ENCODE data around the gene RAET1L.
"Not testable (repeated sequence)": the region's sequence is repeated elsewhere in the genome, so short reads cannot be mapped to it uniquely, and the experiment has no call there.

The RAET1L gene
- total RNA-seq = 0 reads per million in 4 donors

- peak in 1 of 5 donors; percentile 16 for DNase-seq
These were observed at the start of gene RAET1L for GRCh38 chr6:150025201-150025917. TSS of gene RAET1L (minus strand) at chr6:150025532. CDS start at chr6:150025471, 61 bp downstream.

DNA sequence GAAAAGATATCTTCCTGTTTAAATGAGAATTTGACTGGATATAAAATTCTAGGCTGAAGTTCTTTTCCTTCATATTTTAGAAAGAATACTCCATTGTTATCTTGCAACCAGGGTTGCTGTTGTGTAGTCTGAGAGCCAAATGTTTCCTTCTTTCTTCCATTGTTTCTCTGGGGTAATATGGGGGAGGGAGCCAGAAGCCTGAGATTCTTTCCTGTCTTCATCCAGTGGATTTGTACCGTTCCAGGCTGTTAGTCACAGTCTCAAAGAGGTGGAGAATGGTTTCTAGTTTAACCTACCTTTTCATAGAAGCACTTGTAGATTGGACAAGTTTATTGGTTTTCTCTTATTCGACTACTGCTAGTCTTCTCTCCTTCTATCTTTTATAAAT is 49.7 kb upstream of the RAET1L start:
- DNase-seq = no peak

DNA sequence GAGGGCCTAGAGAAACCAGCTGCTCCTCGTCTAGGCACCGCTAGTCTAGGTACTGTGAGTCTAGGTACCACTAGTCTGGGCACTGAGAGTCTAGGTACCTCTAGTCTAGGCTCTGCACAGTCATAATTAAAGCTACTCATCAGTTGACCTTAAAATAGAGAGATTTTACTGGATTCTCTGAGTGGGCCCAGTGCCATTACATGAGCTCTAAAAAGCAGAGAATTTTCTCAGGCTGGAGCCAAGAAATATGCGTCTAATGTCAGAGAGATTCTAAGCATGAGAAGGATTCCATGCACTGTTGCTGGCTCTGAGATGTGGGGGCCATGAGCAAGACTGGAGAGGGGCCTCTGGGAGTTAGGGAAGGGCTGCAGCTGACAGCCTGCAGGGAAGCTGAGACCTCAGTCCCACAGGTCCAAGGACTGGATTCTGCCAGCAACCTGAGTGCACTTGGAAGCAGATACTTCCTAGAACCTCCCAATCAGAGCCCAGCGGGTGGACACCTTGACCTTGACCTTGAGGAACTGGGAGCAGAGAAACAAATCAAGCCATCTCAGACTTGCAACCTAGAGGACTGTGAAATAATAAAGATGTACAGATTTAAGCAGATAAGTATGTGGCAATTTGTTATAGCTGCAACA is 49.2 kb upstream of the RAET1L start:
- not testable (repeated sequence) for DNase-seq

DNA sequence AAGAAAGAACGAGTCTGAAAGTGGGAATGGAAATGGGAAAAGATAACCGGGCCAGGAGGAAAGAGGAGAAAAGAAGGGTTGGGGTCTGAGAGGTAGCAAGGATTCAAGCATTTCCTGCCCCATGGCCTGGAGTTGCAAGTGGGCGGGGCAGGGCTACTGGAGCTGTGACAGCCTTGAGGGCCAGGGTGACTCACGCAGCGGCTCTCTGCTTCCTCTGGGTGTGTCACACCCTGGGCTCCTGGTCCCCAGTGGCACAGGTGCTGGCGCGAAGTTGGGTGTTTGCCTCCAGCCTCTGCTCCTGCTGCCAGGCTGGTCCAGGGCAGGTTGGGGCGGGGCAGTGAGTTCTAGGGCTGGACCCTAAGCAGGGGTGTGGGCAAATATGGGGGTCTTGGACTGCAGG is 46.9 kb upstream of the RAET1L start:
- DNase-seq = peak in 3 of 5 donors; percentile 17 to 58 (median 26)

DNA sequence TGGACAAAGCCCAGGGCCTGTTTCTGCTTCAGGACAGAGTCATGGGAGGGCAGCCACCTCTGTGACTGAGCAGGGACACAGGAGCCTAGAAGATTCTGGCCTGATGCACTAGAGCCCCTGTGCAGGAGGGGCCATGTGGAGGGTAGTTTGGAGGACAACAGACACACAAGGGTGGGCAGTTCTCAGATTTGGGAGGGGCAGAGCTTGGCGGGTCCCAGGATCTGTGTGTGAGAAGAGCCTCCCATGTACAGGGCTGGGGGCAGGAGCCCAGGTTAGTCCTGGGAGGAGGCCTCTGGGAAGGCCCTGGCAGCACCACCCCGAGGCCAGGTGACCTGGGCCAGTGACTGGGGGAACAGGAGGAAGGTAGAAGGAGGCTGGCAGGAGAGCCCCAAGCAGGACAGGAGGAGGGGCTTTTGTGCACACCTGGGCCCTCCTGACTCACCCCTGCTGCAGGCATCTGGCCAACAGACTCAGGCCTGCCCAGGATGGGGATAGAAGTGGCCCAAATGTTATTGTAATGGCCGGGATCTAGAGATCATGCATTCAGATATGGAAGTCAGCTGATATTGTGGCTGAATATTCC is 45.0 kb upstream of the RAET1L start:
- DNase-seq = no peak

DNA sequence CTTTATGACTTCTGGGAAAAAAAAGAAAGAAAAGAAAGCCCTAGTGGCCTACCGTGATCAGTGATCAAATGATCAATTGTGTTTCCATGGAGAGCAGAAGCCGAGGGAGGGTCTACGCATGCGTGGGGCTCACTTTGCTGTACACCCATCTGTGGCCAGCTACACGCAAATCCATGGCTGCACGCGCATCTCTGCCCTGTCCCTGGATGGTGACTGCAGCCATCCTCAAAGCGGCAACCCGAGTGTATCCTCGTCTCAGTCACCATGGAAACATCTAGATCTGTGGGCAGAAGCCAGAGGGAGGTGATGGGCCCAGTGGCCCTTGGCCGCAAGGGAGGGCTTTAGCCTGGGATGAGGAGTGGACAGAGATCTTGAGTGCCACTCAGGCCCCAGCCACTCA is 44.4 kb upstream of the RAET1L start:
- DNase-seq = no peak

GRCh38 chr6:150068720-150069648 is 43.7 kb upstream of the RAET1L start, which contains the start of gene ULBP3:
TSS of gene ULBP3 (minus strand) at chr6:150069121. CDS start at chr6:150069066, 55 bp downstream.
- DNase-seq = peak; percentile 51 to 75 (median 52)

- DNase-seq = peak in 1 of 5 donors; percentile 7
These were observed 42.8 kb upstream of the RAET1L start for GRCh38 chr6:150068151-150068550.

DNA sequence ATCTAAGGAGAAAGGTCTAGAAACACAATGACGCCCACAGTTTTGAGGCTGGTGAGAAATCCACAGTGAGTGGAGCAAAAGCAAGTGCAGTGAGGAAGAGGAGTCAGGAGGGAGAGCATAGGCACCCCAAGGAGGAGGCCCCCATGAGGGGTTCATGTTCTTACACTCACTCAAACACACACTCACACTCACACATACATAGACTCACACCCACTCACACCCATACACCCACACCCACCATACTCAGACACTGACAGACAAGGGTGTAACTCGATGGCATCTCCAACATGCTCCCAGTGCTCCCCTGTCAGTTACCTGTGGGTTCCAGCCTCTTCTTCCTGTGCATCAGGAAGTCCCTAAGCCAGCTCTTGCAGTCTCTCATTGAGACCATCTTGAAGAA is 39.8 kb upstream of the RAET1L start:
- DNase-seq = no peak

- no peak for DNase-seq
These were observed 38.3 kb upstream of the RAET1L start for GRCh38 chr6:150063640-150064039.

DNA sequence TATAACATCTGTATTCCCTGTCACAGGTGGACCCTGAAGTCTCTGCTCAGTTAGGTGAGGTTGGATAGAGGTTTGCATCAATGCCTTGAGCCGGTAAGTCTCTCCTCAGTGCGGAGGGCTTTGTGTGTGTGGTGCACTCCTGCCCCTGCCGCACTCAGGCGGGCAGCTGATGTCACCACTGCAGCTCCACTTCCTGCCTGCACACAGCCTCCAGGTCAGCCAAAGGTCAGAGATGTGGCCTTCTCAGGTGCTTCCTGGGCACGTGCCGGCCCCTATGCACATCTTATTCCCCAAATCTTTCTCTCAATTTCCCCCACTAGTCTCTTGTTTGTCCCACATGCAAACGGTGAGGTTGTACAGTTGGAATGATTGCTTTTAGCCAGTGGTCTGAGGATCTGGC is 34.6 kb upstream of the RAET1L start:
- DNase-seq = not testable (repeated sequence)

DNA sequence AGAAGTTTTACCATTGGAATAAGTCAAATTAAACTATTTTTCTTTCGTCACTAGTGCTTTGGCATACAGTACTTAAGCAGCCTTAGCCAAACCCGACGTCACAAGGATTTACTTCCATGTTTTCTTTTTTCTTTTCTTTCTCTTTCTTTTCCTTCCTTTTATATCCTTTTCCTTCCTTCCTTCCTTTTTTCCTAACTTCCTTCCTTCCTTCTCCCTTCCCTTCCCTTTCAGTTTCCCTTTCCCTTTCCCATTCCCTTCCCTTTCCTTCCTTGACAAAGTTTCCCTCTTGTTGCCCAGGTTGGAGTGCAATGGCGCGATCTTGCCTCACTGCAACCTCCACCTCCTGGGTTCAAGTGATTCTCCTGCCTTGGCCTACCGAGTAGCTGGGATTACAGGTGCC is 33.7 kb upstream of the RAET1L start:
- DNase-seq = no peak

GRCh38 chr6:150058231-150058792 is 33.0 kb upstream of the RAET1L start:
- no peak for DNase-seq

DNA sequence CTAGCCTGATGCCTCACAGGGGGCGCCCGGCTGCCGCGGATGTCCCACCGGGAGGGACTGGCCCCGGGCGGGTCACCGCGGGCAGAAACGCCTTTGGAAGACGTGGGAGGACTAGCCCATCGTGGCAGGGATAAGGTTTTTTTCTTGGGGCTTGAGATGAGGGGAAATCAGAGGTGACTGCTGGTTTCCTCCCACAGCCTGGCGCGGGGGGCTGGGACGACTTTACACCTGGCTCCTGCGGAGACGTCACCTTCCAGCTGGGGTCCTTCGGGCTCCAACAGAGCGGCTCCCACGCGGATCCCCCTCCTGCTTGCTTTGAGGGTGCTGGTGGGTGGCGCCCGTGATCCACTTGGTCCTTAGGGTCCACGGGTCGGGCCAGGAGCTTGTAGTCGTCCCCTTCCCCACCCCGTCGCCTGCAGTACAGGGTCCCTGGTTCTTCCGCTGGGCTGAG is 32.2 kb upstream of the RAET1L start:
- DNase-seq = no peak

DNA sequence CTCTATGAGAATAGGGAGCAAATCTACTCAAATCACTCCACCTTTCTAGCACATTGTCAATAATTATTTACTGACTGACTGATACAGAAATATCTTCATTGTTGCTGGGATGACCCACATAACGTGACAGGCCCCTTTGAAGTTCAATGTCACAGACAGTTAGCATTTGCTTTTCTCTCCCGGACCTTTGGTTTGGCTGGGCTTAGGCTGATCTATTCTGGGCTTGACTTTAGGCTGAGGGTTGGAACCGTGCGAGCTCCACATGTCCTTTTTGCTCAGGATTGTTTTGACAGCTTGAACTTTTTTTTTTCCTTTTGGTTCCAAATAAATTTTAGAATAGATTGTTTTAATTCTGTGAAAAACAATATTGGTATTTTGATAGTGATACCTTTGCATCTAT is 31.6 kb upstream of the RAET1L start:
- no peak for DNase-seq

GRCh38 chr6:150056156-150056555 is 30.8 kb upstream of the RAET1L start:
- DNase-seq = no peak

GRCh38 chr6:150055131-150055530 is 29.8 kb upstream of the RAET1L start:
- DNase-seq = no peak

- DNase-seq = no peak
These were observed 28.1 kb upstream of the RAET1L start for GRCh38 chr6:150053450-150053849.

DNA sequence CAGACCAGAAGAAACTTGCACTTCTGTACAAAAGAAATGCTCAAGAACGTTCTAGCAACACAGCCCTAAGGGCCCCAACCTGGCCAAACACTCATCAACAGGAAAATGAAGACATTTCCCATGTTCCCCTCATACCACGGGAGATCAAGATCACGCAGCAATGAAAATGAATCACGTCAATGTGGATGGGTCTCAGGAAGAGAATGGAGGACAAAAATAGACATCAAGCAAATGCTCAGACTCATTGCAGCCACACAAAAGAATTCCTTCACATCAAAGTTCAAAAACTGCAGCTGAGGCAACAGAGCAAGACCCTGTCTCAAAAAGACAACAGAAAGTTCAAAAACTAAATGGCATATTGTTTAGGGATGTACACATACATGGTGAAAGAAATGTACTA is 25.5 kb upstream of the RAET1L start:
- no peak for DNase-seq

DNA sequence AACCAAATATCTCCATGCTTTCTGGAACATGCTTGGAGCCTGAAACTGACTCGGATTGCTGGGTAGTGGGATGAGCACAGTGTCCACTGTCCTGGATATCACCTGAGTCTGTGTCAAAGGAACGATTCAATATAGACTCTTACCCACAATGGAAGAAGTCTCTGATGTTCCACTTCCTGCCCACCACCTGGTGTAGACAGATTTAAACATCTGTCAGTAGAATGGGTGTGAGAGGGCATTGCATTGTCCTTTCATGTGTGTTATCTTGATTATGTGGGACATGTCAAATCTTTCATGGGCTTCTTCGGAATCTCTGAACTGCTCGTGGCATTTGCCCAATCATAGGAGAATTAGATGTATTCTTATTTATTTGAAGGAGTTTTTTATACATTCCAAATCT is 22.8 kb upstream of the RAET1L start:
- DNase-seq = no peak

DNA sequence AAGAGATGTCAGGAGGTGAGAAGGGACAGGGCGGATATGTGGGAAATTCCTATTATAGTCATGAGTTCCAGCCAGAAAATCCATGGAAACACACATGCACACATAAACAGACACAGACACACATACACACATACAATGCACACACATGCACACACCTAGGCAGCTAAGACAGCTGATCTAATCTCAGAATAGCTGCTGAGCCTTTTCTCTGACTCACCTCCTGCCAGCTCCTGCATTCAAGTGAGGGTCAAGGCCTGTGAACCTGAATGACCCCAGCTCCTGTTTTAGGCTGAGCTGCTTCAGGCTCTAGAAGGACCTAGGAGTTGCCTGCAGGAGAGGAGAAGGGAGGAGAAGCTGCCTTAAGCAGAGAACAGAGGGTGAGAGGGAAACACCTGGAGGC is 21.6 kb upstream of the RAET1L start:
- no peak for DNase-seq

DNA sequence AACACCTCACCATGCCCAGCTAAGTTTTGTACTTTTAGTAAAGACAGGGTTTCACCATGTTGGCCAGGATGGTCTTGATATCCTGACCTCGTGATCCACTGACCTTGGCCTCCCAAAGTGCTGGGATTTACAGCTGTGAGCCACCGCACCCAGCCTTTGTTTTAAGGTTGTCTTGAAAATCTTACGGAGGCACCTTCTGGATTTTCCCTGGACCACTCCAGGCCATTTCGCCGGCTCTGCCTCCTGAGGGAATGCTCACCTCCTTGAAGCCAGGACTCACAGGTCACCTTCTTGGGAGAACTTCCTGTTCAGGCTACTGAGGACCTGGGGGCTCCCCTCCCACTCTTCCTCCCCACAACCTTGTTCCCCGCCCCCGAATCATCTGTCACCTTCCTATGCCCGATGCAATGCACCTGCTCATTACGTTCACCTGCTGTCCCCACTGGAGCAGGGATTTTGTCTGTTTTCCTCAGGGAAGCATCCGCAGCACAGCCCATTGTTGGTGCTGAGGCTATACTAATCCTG is 19.4 kb upstream of the RAET1L start:
- no peak for DNase-seq

Measured in T-helper 1 cell (primary cell).